Middle frontal gyrus (tissue), 1 donor: Measurements from ENCODE around the gene AFF2.

Source experiments
- DNase-seq: peaks from one replicate; pipeline ENCODE4 v3.0.0-alpha.2; 2015; ENCODE audit warnings: low spot score; ENCODE audit errors: extremely low spot score

The AFF2 gene

GRCh38 chrX:148917441-148917840 is 417.0 kb downstream of the AFF2 start:
- DNase-seq, result no peak

- DNase-seq, result no peak
Measured at GRCh38 chrX:148923631-148924030, 423.2 kb downstream of the AFF2 start.

- no peak for DNase-seq
Measured at GRCh38 chrX:148926371-148926770, 426.0 kb downstream of the AFF2 start.

GRCh38 chrX:148928811-148929210 is 428.4 kb downstream of the AFF2 start:
- no peak for DNase-seq

GRCh38 chrX:148929686-148930085 is 429.3 kb downstream of the AFF2 start:
- DNase-seq, result no peak

GRCh38 chrX:148930206-148930729 is 429.9 kb downstream of the AFF2 start:
- no peak for DNase-seq

GRCh38 chrX:148933881-148934280 is 433.5 kb downstream of the AFF2 start:
- DNase-seq, result no peak

- DNase-seq, result no peak
Measured at GRCh38 chrX:148938348-148938747, 437.9 kb downstream of the AFF2 start.

- no peak for DNase-seq
Measured at GRCh38 chrX:148940411-148940996, 440.1 kb downstream of the AFF2 start.

GRCh38 chrX:148942754-148943153 is 442.3 kb downstream of the AFF2 start:
- no peak for DNase-seq

GRCh38 chrX:148947399-148947975 is 447.1 kb downstream of the AFF2 start:
- DNase-seq, result no peak

- DNase-seq, result no peak
Measured at GRCh38 chrX:148956352-148956751, 455.9 kb downstream of the AFF2 start.

GRCh38 chrX:148958901-148959300 is 458.5 kb downstream of the AFF2 start:
- DNase-seq, result no peak

- DNase-seq, result no peak
Measured at GRCh38 chrX:148960060-148960459, 459.6 kb downstream of the AFF2 start.

GRCh38 chrX:148961985-148962384 is 461.6 kb downstream of the AFF2 start:
- DNase-seq, result no peak

- DNase-seq, result no peak
Measured at GRCh38 chrX:148976571-148977400, 476.4 kb downstream of the AFF2 start.

- DNase-seq, result no peak
Measured at GRCh38 chrX:148979786-148980185, 479.4 kb downstream of the AFF2 start.

- DNase-seq, result no peak
Measured at GRCh38 chrX:148984238-148984637, 483.8 kb downstream of the AFF2 start.

GRCh38 chrX:148991502-148991901 is 491.1 kb downstream of the AFF2 start:
- DNase-seq, result no peak

GRCh38 chrX:148995661-148996060 is 495.2 kb downstream of the AFF2 start:
- DNase-seq, result no peak

- DNase-seq, result no peak
Measured at GRCh38 chrX:149002320-149002719, 501.9 kb downstream of the AFF2 start.
